ENCODE data around the gene NOL11.
"Not testable (repeated sequence)": the region's sequence is repeated elsewhere in the genome, so short reads cannot be mapped to it uniquely, and the experiment has no call there.

The NOL11 gene

GRCh38 chr17:67717624-67718324 lies at the start of gene NOL11:
Gene NOL11 (plus strand): TSS chr17:67717936. CDS start chr17:67717948, 12 bp downstream.
- DNase-seq (ENCODE audit: low spot score): peak; percentile 99

GRCh38 chr17:67671493-67671892 lies 46.2 kb upstream of the NOL11 start:
- no peak for DNase-seq (ENCODE audit: low spot score)

DNA sequence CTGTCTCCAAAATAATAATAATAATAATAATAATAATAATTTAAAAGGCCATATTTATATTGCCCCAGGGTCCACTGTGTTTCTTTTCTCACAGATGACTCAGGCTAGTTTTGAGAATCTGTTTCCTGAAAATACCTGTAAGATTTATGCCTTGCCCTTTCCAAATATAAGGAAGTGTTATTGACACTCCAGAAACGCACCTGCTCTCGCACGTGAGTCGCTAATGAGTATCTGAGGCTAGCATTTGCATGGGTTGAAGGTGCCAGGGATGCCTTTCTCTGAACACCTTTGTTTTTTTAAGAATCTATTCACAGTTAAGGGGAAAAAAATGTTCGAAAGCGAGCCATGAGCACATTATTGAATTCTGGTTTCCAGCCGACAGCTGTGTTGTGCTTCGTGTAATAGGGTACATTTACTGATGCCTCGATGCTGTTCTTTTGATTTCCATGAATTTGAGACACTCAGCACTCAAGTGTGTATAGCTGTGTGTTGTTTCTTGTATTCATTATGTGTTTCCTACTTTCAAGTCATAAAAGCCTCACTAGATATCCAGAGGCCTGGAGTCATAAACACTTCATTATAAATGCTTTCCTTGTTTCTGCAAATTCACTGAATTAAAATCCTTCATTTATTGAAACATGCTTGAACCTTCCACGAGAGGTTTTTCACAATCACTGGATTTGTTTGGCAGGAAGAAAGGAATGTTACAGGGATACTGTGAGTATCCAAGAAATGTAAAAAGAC lies 45.0 kb upstream of the NOL11 start:
- no peak for DNase-seq (ENCODE audit: low spot score)

GRCh38 chr17:67675481-67675880 lies 42.3 kb upstream of the NOL11 start:
- DNase-seq (ENCODE audit: low spot score): no peak

DNA sequence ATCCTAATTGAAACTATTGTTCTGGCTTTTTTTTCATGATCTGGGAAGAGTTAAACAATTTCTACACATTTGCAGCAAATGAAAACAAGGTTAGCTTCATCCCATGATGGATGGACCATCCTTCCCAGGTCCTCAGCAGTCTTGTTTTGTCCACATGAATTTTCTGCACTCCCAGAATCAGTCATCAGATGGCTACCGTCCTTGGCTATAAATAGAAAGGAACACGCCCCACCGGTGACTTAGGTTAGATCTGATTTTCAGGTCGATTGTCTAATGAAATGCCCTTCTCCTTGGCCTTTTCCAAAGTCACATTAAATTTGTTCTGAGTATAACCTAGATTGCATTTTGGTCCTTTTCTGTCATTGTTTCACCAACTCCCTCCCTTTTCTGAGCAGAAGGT lies 41.4 kb upstream of the NOL11 start:
- DNase-seq (ENCODE audit: low spot score): no peak

DNA sequence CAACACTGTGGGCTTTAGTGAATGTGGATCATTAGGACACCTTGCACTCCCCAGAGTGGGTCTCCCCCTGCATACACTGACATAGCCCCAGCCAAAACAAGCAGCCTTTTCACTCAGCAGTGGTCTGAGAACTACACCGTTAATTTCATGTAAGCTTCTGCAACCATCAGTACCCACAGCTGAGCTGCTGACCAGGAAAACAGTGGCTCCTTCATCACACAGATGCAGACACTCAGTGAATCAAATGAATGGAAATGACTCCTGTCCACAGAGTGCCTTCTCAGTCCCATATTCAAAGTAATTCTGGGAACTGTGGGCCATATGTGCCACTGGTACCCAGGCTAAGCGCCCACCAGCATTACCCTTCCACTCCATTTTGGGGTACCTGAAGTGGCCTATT lies 39.3 kb upstream of the NOL11 start:
- DNase-seq (ENCODE audit: low spot score): no peak

GRCh38 chr17:67679225-67679624 lies 38.5 kb upstream of the NOL11 start:
- DNase-seq (ENCODE audit: low spot score): no peak

GRCh38 chr17:67679721-67680120 lies 38.0 kb upstream of the NOL11 start:
- DNase-seq (ENCODE audit: low spot score): no peak

DNA sequence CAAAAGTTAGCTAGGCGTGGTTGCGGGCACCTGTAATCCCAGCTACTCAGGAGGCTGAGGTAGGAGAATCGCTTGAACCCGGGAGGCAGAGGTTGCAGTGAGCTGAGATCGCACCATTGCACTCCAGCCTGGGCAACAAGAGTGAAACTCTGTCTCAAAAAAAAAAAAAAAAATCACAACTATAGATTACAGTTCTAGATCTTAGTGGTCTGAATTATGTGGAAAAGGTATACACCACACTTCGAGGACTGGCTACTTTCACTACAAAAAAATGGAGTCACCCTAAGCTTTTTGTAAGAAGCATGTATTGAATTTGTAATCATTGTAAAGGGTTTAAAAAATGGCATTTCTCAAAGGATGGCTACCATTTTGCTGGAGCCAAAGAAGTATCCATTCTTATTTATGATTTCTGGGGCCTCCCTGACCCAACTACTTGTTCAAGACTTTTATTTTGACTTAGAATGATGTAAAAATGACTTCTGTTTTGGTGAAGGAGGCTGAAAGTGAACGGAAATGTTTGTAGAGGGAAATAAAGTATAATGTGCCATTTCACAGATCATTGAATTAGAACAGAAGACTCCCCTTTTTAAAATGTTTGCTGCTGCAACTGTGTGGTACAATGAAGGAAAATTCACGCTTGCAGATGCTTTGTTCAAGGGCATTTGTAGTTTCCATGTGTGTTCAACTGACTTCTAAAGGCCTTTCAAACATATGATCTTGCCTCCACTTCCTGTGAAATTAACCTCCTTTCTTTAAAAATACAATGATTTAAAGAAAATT lies 37.1 kb upstream of the NOL11 start:
- DNase-seq (ENCODE audit: low spot score): no peak

GRCh38 chr17:67682196-67682595 lies 35.5 kb upstream of the NOL11 start:
- no peak for DNase-seq (ENCODE audit: low spot score)

- DNase-seq (ENCODE audit: low spot score): no peak
Observed at GRCh38 chr17:67685351-67685750, 32.4 kb upstream of the NOL11 start.

- no peak for DNase-seq (ENCODE audit: low spot score)
Observed at GRCh38 chr17:67686241-67686640, 31.5 kb upstream of the NOL11 start.

GRCh38 chr17:67687511-67687910 lies 30.2 kb upstream of the NOL11 start:
- no peak for DNase-seq (ENCODE audit: low spot score)

DNA sequence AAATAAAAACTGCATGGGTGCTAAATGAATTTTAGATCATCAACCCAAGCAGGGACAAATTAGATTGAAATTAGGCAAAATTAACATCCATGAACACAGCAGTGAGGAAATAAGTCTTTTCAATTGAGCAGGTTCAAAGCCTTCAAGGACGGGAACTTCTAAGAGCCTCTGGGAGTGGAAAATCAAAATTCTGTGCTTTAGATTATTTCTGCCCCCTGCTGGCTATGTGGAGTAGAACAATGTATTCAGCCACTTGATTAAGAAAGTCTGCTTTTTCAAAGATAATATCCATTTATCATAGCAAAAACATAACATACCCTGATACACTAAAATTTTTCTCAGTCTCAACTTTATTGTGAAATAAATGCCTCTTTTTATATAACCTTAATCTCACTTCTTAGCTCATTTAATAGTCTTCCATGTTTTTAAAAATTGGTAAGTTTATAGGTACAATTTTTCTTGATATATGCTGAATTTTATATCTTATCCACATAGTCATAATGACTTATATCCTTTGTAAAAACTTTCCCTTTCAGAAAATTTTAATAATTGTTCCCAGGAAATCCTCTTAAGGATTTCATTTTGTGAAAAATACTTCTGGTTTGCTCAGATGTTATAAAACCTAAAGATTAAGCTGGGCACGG lies 28.1 kb upstream of the NOL11 start:
- peak; percentile 48 for DNase-seq (ENCODE audit: low spot score)

DNA sequence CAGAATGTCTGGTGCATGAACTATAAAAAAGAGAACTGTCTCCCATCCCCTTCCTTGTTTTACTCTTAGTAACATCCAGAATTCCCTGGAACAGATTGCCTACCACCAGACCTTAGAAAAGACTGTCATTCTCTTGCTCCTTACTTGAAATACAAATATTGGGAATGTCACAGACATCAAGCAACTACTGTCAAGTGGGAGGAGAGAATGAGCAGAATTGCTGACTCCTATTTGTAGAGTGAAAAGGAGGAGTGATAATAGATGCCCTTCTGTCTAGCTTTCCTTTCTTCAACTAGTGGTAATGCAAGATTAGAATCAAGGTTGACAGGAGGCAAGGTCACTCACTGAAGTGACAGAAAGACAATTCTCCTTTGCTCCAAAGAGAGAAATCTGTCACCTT lies 23.9 kb upstream of the NOL11 start:
- DNase-seq (ENCODE audit: low spot score): no peak

GRCh38 chr17:67696347-67696746 lies 21.4 kb upstream of the NOL11 start:
- no peak for DNase-seq (ENCODE audit: low spot score)

DNA sequence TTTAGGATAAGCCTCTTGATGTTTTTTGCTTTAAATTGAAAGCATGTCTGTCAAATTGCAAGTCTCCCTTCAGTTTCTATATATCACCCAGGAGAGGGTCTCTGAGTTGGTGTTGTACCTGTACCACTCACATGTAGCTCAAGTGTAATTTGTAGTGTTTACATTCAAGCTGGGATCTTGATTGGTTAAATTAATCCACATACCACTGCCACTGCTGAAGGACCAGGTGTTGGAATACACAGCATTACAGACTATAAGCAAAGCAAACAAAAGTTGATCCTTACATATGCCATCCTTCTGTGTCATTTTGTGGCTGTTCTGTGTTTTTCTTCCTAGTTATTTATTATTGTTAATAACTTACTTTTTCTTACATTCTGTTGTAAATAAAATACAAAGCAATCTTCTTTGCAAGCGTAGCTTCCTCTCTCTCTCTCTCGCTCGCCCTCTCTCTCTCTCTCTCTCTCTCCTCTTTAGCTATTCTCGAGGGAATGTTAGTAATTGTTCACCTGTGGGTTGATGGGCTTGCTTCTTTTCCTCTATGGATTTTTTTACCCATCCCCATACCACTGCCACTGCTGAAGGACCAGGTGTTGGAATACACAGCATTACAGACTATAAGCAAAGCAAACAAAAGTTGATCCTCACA lies 20.8 kb upstream of the NOL11 start:
- no peak for DNase-seq (ENCODE audit: low spot score)

DNA sequence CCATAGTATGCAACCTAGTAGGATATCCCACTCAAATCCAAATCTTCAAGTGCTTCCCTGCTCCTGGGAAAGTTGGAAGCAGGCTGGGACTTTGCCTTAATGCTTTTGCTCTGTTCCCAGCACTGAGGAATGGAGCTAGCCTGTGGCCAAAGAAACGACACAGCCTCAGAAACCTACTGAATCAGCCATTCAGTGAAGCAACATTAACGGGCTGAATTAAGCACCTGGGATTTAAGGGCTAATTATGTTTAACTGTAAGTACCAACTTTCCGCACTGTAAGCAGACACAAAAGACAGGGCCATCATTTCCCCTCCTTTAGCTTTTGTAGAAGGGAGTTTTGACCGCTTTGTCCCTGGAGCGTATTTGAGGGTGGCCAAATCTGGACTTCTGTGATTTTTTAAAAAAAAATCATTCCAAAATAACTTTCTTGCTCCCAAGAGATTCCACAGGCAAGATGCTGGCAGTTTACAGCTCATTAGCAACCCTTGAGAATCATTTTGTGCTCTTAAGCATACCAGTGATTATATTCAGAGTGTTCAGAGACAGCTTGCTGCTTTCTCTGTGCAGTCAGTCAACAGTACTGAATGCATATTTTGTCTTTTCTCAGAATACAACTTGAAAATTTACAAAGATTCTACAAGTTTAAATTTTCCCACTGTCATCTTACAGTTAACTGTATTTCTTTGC lies 17.6 kb upstream of the NOL11 start:
- no peak for DNase-seq (ENCODE audit: low spot score)

- no peak for DNase-seq (ENCODE audit: low spot score)
Observed at GRCh38 chr17:67700725-67701119, 17.0 kb upstream of the NOL11 start.

DNA sequence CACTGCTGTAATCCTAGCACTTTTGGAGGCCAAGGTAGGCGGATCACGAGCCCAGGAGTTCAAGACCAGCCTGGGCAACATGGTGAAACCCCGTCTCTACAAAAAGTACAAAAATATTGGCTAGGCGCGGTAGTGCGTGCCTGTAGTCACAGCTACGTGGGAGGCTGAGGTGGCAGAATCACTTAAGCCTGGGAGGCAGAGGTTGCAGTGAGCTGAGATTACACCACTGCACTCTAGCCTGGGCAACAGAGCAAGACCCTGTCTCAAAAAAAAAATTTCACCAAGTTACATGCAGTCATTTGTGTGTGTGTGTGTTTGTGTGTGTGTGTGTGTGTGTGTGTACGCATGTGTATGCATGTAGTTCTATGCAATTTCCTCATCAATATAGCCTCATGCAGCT lies 14.9 kb upstream of the NOL11 start:
- DNase-seq (ENCODE audit: low spot score): not testable (repeated sequence)

GRCh38 chr17:67707442-67707841 lies 10.3 kb upstream of the NOL11 start:
- DNase-seq (ENCODE audit: low spot score): no peak
